ENCODE results near the gene NUDT4.

GRCh38 chr12:93333828-93334227 is 43.9 kb upstream of the NUDT4 start:
- no peak for TF ChIP-seq CTCF (IDR thresholded peaks at IDR 0.05)
- no peak for TF ChIP-seq SIN3A (IDR thresholded peaks at IDR 0.05; ENCODE audit: borderline replicate concordance, low read depth, low read length)
- no peak for TF ChIP-seq TEAD4 (IDR thresholded peaks at IDR 0.05; ENCODE audit: borderline replicate concordance, insufficient read depth)
- TF ChIP-seq FOXM1 (IDR thresholded peaks at IDR 0.05; ENCODE audit: low read depth): no peak
- no peak for TF ChIP-seq REST (IDR thresholded peaks at IDR 0.05; ENCODE audit: low read depth, low read length)
- no peak for TF ChIP-seq GATA2 (CRISPR knock-in tag; IDR thresholded peaks at IDR 0.05)
- TF ChIP-seq JUND (IDR thresholded peaks at IDR 0.05): no peak
- TF ChIP-seq EP300 (IDR thresholded peaks at IDR 0.05; ENCODE audit: borderline replicate concordance in 1 of 2, low read depth in 1 of 2, low read length in 1 of 2): no peak
- TF ChIP-seq EZH2phosphoT487 (IDR thresholded peaks at IDR 0.05; ENCODE audit: borderline replicate concordance, low read depth): no peak
- TF ChIP-seq POLR2AphosphoS5 (IDR thresholded peaks at IDR 0.05; ENCODE audit: low read depth, low read length): no peak
- no peak for TF ChIP-seq GABPA (IDR thresholded peaks at IDR 0.05; ENCODE audit: low read depth)
- no peak for TF ChIP-seq SMC3 (IDR thresholded peaks at IDR 0.05; ENCODE audit: low read depth, low read length)
- TF ChIP-seq YY1 (IDR thresholded peaks at IDR 0.05; ENCODE audit: low read depth): no peak

Data from SK-N-SH (cell line).